K562 (cell line): Measurements from ENCODE around the gene GSG1L2.

ENCODE experiments used
- ELK1 ChIP-seq: sonication (generic); formaldehyde crosslinking; IDR thresholded peaks from 2 replicates; pipeline ENCODE4 v1.8.1; 2022; ENCODE audit warnings: missing genetic modification reagents
- NR3C1 ChIP-seq: sonication (generic); formaldehyde crosslinking; IDR thresholded peaks from 2 replicates; pipeline ENCODE4 v1.8.1; 2022; ENCODE audit warnings: missing genetic modification reagents
- PHB2 ChIP-seq: fragments of 450-650 bp; IDR thresholded peaks from 2 replicates; pipeline ENCODE4 v1.6.1; 2017; ENCODE audit warnings: low read depth
- POLR2A ChIP-seq: fragments of 450-650 bp; conservative IDR thresholded peaks from 2 replicates; pipeline ENCODE4 v1.6.1; 2016
- POLR2AphosphoS5 ChIP-seq: IDR thresholded peaks from 2 replicates; pipeline ENCODE4 v1.6.1; 2011; ENCODE audit warnings: mild to moderate bottlenecking, low read depth, low read length, moderate library complexity; ENCODE audit not compliant: control insufficient read depth, insufficient read depth
- ZBTB11 ChIP-seq, 3 experiments: fragments of 200-800 bp in 1 of 3; fragments of 250-450 bp in 1 of 3; fragments of 450-650 bp in 1 of 3; sonication (Bioruptor Pico) in 1 of 3; sonication (Bioruptor generic) in 1 of 3; formaldehyde crosslinking in 1 of 3; IDR thresholded peaks; 2 replicates each; pipeline versions ENCODE4 v1.6.1 to v1.8.0; 2016 to 2022; ENCODE audit warnings: mild to moderate bottlenecking in 2 of 3, missing genetic modification characterization in 2 of 3, missing compliant biosample characterization in 1 of 3, moderate library complexity in 1 of 3
- ZBTB7A ChIP-seq: IDR thresholded peaks from 2 replicates; pipeline ENCODE4 v1.6.1; 2011; ENCODE audit warnings: low read depth, mild to moderate bottlenecking, low read length, moderate library complexity, borderline replicate concordance; ENCODE audit not compliant: control insufficient read depth
- ZFX ChIP-seq: sonication (generic); formaldehyde crosslinking; IDR thresholded peaks from 2 replicates; pipeline ENCODE4 v1.8.0; 2022; ENCODE audit warnings: mild to moderate bottlenecking, missing genetic modification reagents, moderate library complexity
- ZKSCAN1 ChIP-seq: fragments of 150-350 bp; IDR thresholded peaks from 2 replicates; pipeline ENCODE4 v1.6.1; 2016; ENCODE audit warnings: low read depth, low read length
- ZNF134 ChIP-seq: fragments of 250-450 bp; sonication (Bioruptor Pico); conservative IDR thresholded peaks from 2 replicates; pipeline ENCODE4 v1.4.0; 2020
- ZNF41 ChIP-seq: fragments of 250-450 bp; sonication (Bioruptor Pico); conservative IDR thresholded peaks from 2 replicates; pipeline ENCODE4 v1.4.0; 2020; ENCODE audit warnings: mild to moderate bottlenecking
- TF ChIP-seq, protein P1 (sequence below), 3 experiments: IDR thresholded peaks in 2 of 3; conservative IDR thresholded peaks in 1 of 3; 2 replicates each; pipeline ENCODE4 v1.5.1; 2011 to 2012; ENCODE audit warnings: low read length in 3 of 3, mild to moderate bottlenecking in 3 of 3, control low read depth in 2 of 3, improper control_type of control experiment in 1 of 3, inconsistent platforms in 1 of 3, low read depth in 1 of 3, mixed read lengths in 1 of 3, moderate library complexity in 1 of 3; ENCODE audit not compliant: insufficient read depth in 2 of 3

- TF ChIP-seq ZBTB11 (CRISPR knock-in tag; IDR thresholded peaks at IDR 0.05), result no peak
- no peak for TF ChIP-seq ZFX (CRISPR knock-in tag)
- TF ChIP-seq NR3C1 (CRISPR knock-in tag), result no peak
- TF ChIP-seq ZBTB7A, result no peak
- no peak for TF ChIP-seq ZNF134 (CRISPR knock-in tag)
- TF ChIP-seq POLR2AphosphoS5, result no peak
- no peak for TF ChIP-seq ELK1 (CRISPR knock-in tag)
- TF ChIP-seq POLR2A, result no peak
- TF ChIP-seq, protein P1, sequence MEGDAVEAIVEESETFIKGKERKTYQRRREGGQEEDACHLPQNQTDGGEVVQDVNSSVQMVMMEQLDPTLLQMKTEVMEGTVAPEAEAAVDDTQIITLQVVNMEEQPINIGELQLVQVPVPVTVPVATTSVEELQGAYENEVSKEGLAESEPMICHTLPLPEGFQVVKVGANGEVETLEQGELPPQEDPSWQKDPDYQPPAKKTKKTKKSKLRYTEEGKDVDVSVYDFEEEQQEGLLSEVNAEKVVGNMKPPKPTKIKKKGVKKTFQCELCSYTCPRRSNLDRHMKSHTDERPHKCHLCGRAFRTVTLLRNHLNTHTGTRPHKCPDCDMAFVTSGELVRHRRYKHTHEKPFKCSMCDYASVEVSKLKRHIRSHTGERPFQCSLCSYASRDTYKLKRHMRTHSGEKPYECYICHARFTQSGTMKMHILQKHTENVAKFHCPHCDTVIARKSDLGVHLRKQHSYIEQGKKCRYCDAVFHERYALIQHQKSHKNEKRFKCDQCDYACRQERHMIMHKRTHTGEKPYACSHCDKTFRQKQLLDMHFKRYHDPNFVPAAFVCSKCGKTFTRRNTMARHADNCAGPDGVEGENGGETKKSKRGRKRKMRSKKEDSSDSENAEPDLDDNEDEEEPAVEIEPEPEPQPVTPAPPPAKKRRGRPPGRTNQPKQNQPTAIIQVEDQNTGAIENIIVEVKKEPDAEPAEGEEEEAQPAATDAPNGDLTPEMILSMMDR (IDR thresholded peaks at IDR 0.05 in 2 of 3, conservative IDR thresholded peaks at IDR 0.05 in 1 of 3; ENCODE audit: insufficient read depth in 2 of 3, low read depth in 1 of 3, low read length in 3 of 3), result peak in 1 of 3 experiments; percentile 53; a peak in 2 of 6 replicates
- no peak for TF ChIP-seq PHB2
- no peak for TF ChIP-seq ZNF41 (CRISPR knock-in tag)
- no peak for TF ChIP-seq ZKSCAN1
These were observed 53.4 kb downstream of the GSG1L2 start for GRCh38 chr17:9768381-9768934.
